PC-9 (cell line): Measurements from ENCODE around the gene IL3. TPM values are rescaled to one million over a fixed set of nuclear protein-coding genes. Genes with fewer than 3 reads are reported as not detected.

Experiments
- BruUV-seq: library from RNA; stranded (reverse); fragments of 400-500 nt; replicated peaks from 2 replicates; lab custom pipeline; 2021; lab: Mats Ljungman, UMichigan
- CTCF ChIA-PET: fragments of 300-600 bp; sonication (Branson Sonifier 250); formaldehyde crosslinking; loops from one replicate; lab custom pipeline; 2022; ENCODE audit warnings: antibody characterized with exemption; lab: Charles Lee
- POLR2A ChIA-PET: fragments of 300-600 bp; sonication (Branson Sonifier 250); formaldehyde crosslinking; loops from one replicate; lab custom pipeline; 2022; ENCODE audit warnings: antibody characterized with exemption; ENCODE audit not compliant: unreplicated experiment; lab: Charles Lee
- DNase-seq, 2 experiments: peaks; one replicate each; pipeline versions ENCODE4 v3.0.0 to v3.0.0-alpha.2; 2015 to 2022; ENCODE audit warnings: mixed read lengths in 1 of 2
- H2AFZ ChIP-seq: fragments of 200-600 bp; sonication (generic); 2 replicates; pipeline ENCODE4 v1.8.1; 2017; ENCODE audit warnings: antibody characterized with exemption
- H3F3A ChIP-seq: fragments of 200-600 bp; sonication (generic); 2 replicates; pipeline ENCODE4 v1.8.1; 2017; ENCODE audit warnings: antibody characterized with exemption, mild to moderate bottlenecking, low read depth; ENCODE audit not compliant: insufficient read depth
- H3K27ac ChIP-seq: fragments of 200-600 bp; sonication (generic); 2 replicates; pipeline ENCODE4 v1.6.1; 2016; ENCODE audit warnings: mixed run types
- H3K27me3 ChIP-seq: fragments of 200-600 bp; sonication (generic); 2 replicates; pipeline ENCODE4 v1.6.1; 2016; ENCODE audit warnings: low read depth, mixed run types; ENCODE audit not compliant: insufficient read depth
- H3K36me3 ChIP-seq: fragments of 200-600 bp; sonication (generic); 2 replicates; pipeline ENCODE4 v1.6.1; 2016; ENCODE audit warnings: low read depth, mixed run types
- H3K4me1 ChIP-seq: fragments of 200-600 bp; sonication (generic); replicated peaks from 2 replicates; pipeline ENCODE4 v1.6.1; 2016; ENCODE audit warnings: mixed run types; ENCODE audit not compliant: insufficient read depth
- H3K4me2 ChIP-seq: fragments of 200-600 bp; sonication (generic); 2 replicates; pipeline ENCODE4 v1.6.1; 2017; ENCODE audit warnings: mixed run types
- H3K4me3 ChIP-seq: fragments of 200-600 bp; sonication (generic); 2 replicates; pipeline ENCODE4 v1.6.1; 2016; ENCODE audit warnings: mixed run types
- H3K79me2 ChIP-seq: fragments of 200-600 bp; sonication (generic); 2 replicates; pipeline ENCODE4 v1.6.1; 2017; ENCODE audit warnings: low read depth, mixed run types
- H3K9me2 ChIP-seq: fragments of 200-600 bp; sonication (generic); 2 replicates; pipeline ENCODE4 v1.8.1; 2017; ENCODE audit warnings: mild to moderate bottlenecking; ENCODE audit not compliant: insufficient read depth
- H3K9me3 ChIP-seq: fragments of 200-600 bp; sonication (generic); 2 replicates; pipeline ENCODE4 v1.8.1; 2016; ENCODE audit warnings: low read depth; ENCODE audit not compliant: insufficient read depth
- H4K20me1 ChIP-seq: fragments of 200-600 bp; sonication (generic); 2 replicates; pipeline ENCODE4 v1.8.1; 2017; ENCODE audit not compliant: insufficient read depth
- CTCF ChIP-seq: fragments of 200-600 bp; sonication (generic); conservative IDR thresholded peaks from 2 replicates; pipeline ENCODE4 v1.6.1; 2017; ENCODE audit warnings: mixed run types, antibody characterized with exemption, mild to moderate bottlenecking, moderate library complexity
- EZH2 ChIP-seq: fragments of 200-600 bp; sonication (generic); IDR thresholded peaks from 2 replicates; pipeline ENCODE4 v1.8.0; 2017; ENCODE audit warnings: antibody characterized with exemption, low read depth
- intact Hi-C: fragments of 100-400 bp; cut with micrococcal nuclease; formaldehyde crosslinking; loops from one replicate; pipeline ENCODE4 v1.10.0; 2022; ENCODE audit not compliant: unreplicated experiment
- total RNA-seq: library from RNA; stranded (reverse); gene quantifications from 2 replicates; pipeline ENCODE4 v1.2.3, GENCODE V29; 2021

IL3 gene
- total RNA-seq, 1 experiment from 2014 or later: not detected

DNA sequence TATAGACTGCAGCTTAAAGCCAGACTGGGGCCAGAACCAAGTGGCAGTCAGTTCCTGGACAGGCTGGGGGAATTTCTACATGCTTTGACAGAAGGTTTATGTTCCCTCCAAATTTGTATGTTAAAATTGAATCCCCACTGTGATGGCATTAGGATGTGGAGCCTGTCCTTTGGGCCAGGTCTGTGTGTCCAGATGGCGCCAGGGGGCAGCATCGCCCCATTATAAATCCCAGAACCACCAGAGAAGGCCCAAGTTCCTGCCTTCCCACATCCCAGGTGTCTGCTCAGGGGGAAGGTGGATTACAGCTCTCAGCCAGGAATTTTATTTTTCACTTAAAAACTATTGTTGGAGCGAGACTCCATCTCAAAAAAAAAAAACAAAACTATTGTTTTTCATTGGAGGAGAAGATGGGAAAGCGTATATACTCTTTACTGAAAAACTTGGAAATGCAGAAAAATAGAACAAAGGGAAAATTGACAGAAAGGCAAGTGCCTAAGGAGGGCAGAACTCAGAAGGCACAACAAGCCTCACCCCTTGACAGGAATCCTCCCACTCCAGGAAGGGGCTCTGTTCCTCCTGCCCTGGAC is 5.0 kb downstream of the IL3 start:
- H3K27ac ChIP-seq: no peak overlapping the region

DNA sequence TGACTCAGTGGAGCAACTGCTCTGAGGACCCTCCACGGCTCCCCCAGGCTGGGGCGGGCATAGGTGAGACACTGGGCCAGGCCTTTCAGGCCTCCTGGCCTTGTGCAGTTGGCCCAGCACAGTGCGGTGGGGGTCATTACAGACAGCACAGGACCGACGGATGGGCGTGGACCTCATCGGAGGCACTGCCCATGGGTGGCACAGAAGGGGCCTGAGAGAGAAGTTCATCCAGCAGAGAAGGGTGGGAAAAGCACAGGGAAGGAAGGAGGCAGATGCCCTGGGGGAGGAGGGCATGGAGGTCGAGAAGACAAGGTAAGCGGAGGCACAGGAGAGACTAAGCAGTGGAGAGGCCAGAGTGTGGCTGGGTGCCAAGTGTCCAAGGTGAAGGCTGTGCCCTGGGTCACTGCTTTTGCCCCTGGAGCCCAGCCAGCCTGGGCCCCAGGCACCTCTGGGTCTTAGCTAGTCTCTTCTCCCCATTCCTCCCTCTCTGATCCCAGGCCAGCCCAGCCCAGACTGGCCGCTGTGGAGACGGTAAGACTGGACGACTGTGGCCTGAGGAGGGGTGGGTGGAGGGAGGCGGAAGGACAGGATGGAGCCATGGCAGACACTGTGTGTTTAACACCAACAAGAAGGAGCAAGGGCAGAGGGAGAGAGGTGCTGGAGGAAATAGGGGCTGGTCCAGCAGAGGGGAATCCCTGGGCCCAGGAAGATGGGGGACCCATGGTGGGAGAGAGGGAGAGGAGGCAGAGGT is 5.7 kb downstream of the IL3 start:
- BruUV-seq: no TSS peak
- no peak overlapping the region for H2AFZ ChIP-seq
- H3K4me2 ChIP-seq: no peak overlapping the region
- H3K4me3 ChIP-seq: no peak overlapping the region
- H3K36me3 ChIP-seq: no peaks in the 10 kb centered on the region
- no peaks in the 10 kb centered on the region for H3K9me3 ChIP-seq
- H3K4me1 ChIP-seq: no peaks in the 10 kb centered on the region
- CTCF ChIA-PET: interaction anchor here (0.6 to 0.7 kb wide), 3 partner anchors 114 to 995 kb away, joined by 3 read pairs; no protein-coding TSS in a partner anchor
- intact Hi-C loops: loop anchor here (1.0 to 10.0 kb wide), 9 partner anchors 68 to 799 kb away; partner anchors contain the start of genes GDF9, SLC22A4 and UQCRQ
- H3K27ac ChIP-seq: no peak overlapping the region
- H3F3A ChIP-seq: peaks cover 3% of the 10 kb centered on the region; the same call in 1 of the 2 replicates
- DNase-seq: no peak
- TF ChIP-seq EZH2: no peak
- H4K20me1 ChIP-seq: no peaks in the 10 kb centered on the region
- no peaks in the 10 kb centered on the region for H3K79me2 ChIP-seq
- H3K9me2 ChIP-seq: no peaks in the 10 kb centered on the region
- POLR2A ChIA-PET: no interaction called here
- H3K27me3 ChIP-seq: no peaks in the 10 kb centered on the region

More for the DNA sequence above, 5.0 kb downstream of the IL3 start:
- Histone ChIP-seq H3K9me3 (no peaks in the 10 kb centered on the region), H3K9me2 (no peaks in the 10 kb centered on the region), H3K4me1 (no peaks in the 10 kb centered on the region), H4K20me1 (no peaks in the 10 kb centered on the region), H3F3A (peaks cover 3% of the 10 kb centered on the region; the same call in 1 of the 2 replicates), H3K36me3 (no peaks in the 10 kb centered on the region), H3K27me3 (no peaks in the 10 kb centered on the region), H3K4me2 (no peak overlapping the region), H2AFZ (no peak overlapping the region), H3K79me2 (no peaks in the 10 kb centered on the region), H3K4me3 (no peak overlapping the region)
- CTCF ChIA-PET: interaction anchor here (0.6 to 0.7 kb wide), 3 partner anchors 114 to 995 kb away, joined by 3 read pairs; no protein-coding TSS in a partner anchor
- no TSS peak for BruUV-seq
- peak; percentile 65 to 78 for DNase-seq
- intact Hi-C loops: loop anchor here (1.0 to 10.0 kb wide), 9 partner anchors 69 to 799 kb away; partner anchors contain the start of genes GDF9, SLC22A4 and UQCRQ
- POLR2A ChIA-PET: no interaction called here
- TF ChIP-seq EZH2: no peak
- peak; percentile 74 for TF ChIP-seq CTCF

DNA sequence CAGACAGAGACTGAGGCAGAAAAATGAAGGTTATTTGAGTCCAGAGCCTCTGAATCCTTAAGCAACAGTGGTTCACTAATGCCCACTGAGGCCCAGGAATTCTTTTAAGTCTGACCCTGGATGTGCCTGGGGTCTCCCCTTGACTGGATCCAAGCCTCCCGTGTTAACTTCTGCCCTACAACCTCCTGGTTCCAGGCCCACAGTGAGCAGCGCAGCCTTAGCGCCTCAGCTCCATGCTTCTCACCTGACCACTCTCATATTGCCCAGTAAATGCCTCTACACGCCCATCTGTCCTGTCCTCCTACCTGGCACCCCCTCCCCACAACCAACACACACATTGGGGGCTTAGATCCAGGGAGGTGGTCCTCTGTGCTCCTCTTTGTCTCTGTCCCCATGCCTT is 6.4 kb downstream of the IL3 start:
- Histone ChIP-seq H4K20me1 (no peaks in the 10 kb centered on the region), H3K4me1 (peaks cover under 1% of the 10 kb centered on the region; the same call in 1 of the 2 replicates), H3K4me3 (no peak overlapping the region), H3K27ac (no peak overlapping the region), H3K79me2 (no peaks in the 10 kb centered on the region), H3K36me3 (no peaks in the 10 kb centered on the region), H3K27me3 (no peaks in the 10 kb centered on the region), H3K9me3 (no peaks in the 10 kb centered on the region), H3K9me2 (no peaks in the 10 kb centered on the region), H3F3A (peaks cover 3% of the 10 kb centered on the region; the same call in 1 of the 2 replicates), H3K4me2 (no peak overlapping the region), H2AFZ (no peak overlapping the region)
- ChIA-PET POLR2A (no interaction called here), CTCF (no interaction called here)
- DNase-seq: no peak
- no peak for TF ChIP-seq CTCF
- TF ChIP-seq EZH2: no peak
- no TSS peak for BruUV-seq
- intact Hi-C loops: loop anchor here (10.0 kb wide), 3 partner anchors 228 to 798 kb away; partner anchors contain the start of genes GDF9, SLC22A4 and UQCRQ
